Spleen (tissue), 11 donors: ENCODE measurements around the gene TPM4. TPM values are rescaled to one million over a fixed set of nuclear protein-coding genes. Genes with fewer than 3 reads are reported as not detected.
A peak's percentile ranks its signal among the peaks of the same experiment; 100 is the strongest.

ENCODE experiments used
- DNase-seq: peaks from one replicate; pipeline ENCODE4 v3.0.0-alpha.2; 2020
- H3K27ac ChIP-seq, 8 donors: fragments of 200-600 bp; sonication (generic) in 7 of 8; 1 replicate in 4 of 8; 2 replicates in 4 of 8; pipeline versions ENCODE4 v1.5.0 to v1.8.0; 2016 to 2021; ENCODE audit warnings: inconsistent platforms in 4 of 8, mild to moderate bottlenecking in 4 of 8, moderate library complexity in 1 of 8
- H3K27me3 ChIP-seq, 7 donors: fragments of 200-600 bp; sonication (generic) in 6 of 7; replicated peaks in 1 of 7; 1 replicate in 4 of 7; 2 replicates in 3 of 7; pipeline versions ENCODE4 v1.5.0 to v1.8.0; 2016 to 2021; ENCODE audit warnings: inconsistent platforms in 3 of 7, mild to moderate bottlenecking in 1 of 7
- H3K36me3 ChIP-seq, 6 donors: fragments of 200-600 bp; sonication (generic) in 5 of 6; 1 replicate in 4 of 6; 2 replicates in 2 of 6; pipeline versions ENCODE4 v1.5.0 to v1.8.0; 2016 to 2021; ENCODE audit warnings: inconsistent platforms in 2 of 6
- H3K4me1 ChIP-seq, 6 donors: fragments of 200-600 bp; sonication (generic) in 5 of 6; 1 replicate in 3 of 6; 2 replicates in 3 of 6; pipeline versions ENCODE4 v1.5.0 to v1.8.0; 2016 to 2021; ENCODE audit warnings: inconsistent platforms in 3 of 6
- H3K4me3 ChIP-seq, 8 donors: fragments of 200-600 bp; sonication (generic) in 7 of 8; 1 replicate in 4 of 8; 2 replicates in 4 of 8; pipeline versions ENCODE4 v1.5.0 to v1.8.0; 2016 to 2021; ENCODE audit warnings: inconsistent platforms in 4 of 8, mild to moderate bottlenecking in 4 of 8, moderate library complexity in 2 of 8
- H3K9me3 ChIP-seq, 8 donors: fragments of 200-600 bp; sonication (generic) in 7 of 8; 1 replicate in 4 of 8; 2 replicates in 4 of 8; pipeline versions ENCODE4 v1.5.0 to v1.8.0; 2016 to 2021; ENCODE audit warnings: inconsistent platforms in 4 of 8
- POLR2A ChIP-seq, 3 donors: fragments of 450-650 bp; IDR thresholded peaks; one replicate each; pipeline ENCODE4 v1.5.1; 2017; ENCODE audit warnings: antibody characterized with exemption in 3 of 3, mild to moderate bottlenecking in 1 of 3
- POLR2AphosphoS5 ChIP-seq, 3 donors: sonication (generic); formaldehyde crosslinking; IDR thresholded peaks; one replicate each; pipeline ENCODE4 v1.5.1; 2017; ENCODE audit warnings: antibody characterized with exemption in 3 of 3
- WGBS, 5 donors: extraction: QIAGEN DNeasy Blood & Tissue Kit in 3 of 5; methylation state at CpG; one replicate each; pipeline versions ENCODE4 v1.1.5 to v1.1.7; 2013 to 2018; 5-methylcytosine and 5-hydroxymethylcytosine counted together
- intact Hi-C: fragments of 100-400 bp; cut with DNase I; formaldehyde crosslinking; loops from one replicate; pipeline ENCODE4 v1.15.0; 2023; ENCODE audit warnings: low total_unique reads
- polyA plus RNA-seq, 3 donors: library from polyadenylated mRNA; stranded (reverse); fragments of 200-250 nt; gene quantifications; one replicate each; pipeline ENCODE4 v1.2.1, GENCODE V29; 2013
- total RNA-seq, 7 donors: library from RNA; depleted of rRNA in 3 of 7; stranded (reverse); fragments of >200 nt in 3 of 7; fragmentation: NEBNext Ultra II Directional in 4 of 7; extraction: Animal tissue kit (Norgen Biotek cat#: 25700) in 4 of 7; gene quantifications; one replicate each; pipeline versions ENCODE4 v1.1.0 to v1.2.1, GENCODE V29; 2016 to 2021
- TF ChIP-seq, protein P1 (sequence below), 11 experiments: fragments of 200-600 bp in 7 of 11; fragments of 450-650 bp in 4 of 11; sonication (generic) in 4 of 11; IDR thresholded peaks in 8 of 11; conservative IDR thresholded peaks in 3 of 11; 1 replicate in 7 of 11; 2 replicates in 4 of 11; pipeline versions ENCODE4 v1.4.0 to v1.8.0; 2016 to 2021; ENCODE audit warnings: antibody characterized with exemption in 11 of 11, inconsistent platforms in 4 of 11, mild to moderate bottlenecking in 1 of 11
- donor health status: healthy with polysubstance abuse.
- donor health status: DM: no; HTN: no; CAD: no; lungs with moderate emphysema.
- donor health status: DM: no; HTN: no; CAD: no.
- donor health status: Bipolar disorder and iron deficiency.
- donor health status: healthy.
- donor health status: DM: no; HTN: no; CAD: no.
- donor health status: DM: yes; HTN: yes; CAD: no.

TPM4 gene
- total and polyA plus RNA-seq, 10 donors = 181 to 760 (median 418) TPM

DNA sequence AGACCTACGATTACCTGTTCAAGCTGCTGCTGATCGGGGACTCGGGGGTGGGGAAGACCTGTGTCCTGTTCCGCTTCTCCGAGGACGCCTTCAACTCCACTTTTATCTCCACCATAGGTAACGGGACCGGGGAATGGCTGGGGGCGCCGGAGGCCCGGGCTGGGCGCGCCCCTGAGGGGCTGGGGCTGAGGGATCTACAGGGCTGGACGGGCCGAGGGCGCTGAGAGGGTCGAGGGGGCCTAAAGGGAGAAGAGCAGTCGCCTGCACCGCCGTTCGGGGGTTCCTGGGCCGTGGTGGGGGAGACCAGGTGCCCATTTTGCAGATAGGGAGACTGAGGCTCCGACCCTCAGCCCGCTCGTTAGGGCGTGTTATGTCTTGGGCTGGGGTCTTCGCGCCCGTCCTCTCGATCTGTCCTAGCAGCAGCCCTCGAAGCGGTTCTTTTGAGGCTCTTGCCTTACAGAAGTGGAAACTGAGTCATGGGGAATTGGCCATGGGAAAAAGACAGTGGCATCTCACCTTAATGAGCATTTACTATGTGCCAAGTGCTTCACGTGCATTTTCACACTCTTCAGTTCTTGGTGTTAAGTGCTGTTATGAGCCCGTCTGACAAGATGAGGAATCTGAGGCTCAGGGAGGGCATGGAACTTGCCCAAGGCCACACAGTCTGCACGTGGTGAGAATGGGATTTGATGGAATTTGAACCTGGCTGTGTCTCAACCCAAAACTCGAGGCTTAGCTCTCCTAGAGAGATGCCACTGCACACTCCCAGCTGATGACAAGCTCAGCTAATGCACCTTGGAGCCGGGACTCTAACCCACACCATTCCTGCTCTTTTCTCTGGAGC, 35.8 kb downstream of the TPM4 start:
- intact Hi-C loops = loop anchor here (5.0 to 10.0 kb wide), 2 partner anchors 45 to 73 kb away; partner anchors contain the start of gene FAM32A
- Histone ChIP-seq H3K27ac (peak overlapping the region; percentile 77 to 97 (median 93)), H3K27me3 (no peaks in the 10 kb centered on the region), H3K4me1 (peaks cover 40 to 63% (median 59%) of the 10 kb centered on the region in 6 donors), H3K4me3 (peak overlapping the region; percentile 71 to 92 (median 82)), H3K36me3 (peaks cover 0 to 43% (median 6%) of the 10 kb centered on the region in 6 donors), H3K9me3 (no peaks in the 10 kb centered on the region)
- no peak for TF ChIP-seq POLR2A (IDR thresholded peaks at IDR 0.05)
- TF ChIP-seq, protein P1, sequence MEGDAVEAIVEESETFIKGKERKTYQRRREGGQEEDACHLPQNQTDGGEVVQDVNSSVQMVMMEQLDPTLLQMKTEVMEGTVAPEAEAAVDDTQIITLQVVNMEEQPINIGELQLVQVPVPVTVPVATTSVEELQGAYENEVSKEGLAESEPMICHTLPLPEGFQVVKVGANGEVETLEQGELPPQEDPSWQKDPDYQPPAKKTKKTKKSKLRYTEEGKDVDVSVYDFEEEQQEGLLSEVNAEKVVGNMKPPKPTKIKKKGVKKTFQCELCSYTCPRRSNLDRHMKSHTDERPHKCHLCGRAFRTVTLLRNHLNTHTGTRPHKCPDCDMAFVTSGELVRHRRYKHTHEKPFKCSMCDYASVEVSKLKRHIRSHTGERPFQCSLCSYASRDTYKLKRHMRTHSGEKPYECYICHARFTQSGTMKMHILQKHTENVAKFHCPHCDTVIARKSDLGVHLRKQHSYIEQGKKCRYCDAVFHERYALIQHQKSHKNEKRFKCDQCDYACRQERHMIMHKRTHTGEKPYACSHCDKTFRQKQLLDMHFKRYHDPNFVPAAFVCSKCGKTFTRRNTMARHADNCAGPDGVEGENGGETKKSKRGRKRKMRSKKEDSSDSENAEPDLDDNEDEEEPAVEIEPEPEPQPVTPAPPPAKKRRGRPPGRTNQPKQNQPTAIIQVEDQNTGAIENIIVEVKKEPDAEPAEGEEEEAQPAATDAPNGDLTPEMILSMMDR (IDR thresholded peaks at IDR 0.05 in 8 of 11, conservative IDR thresholded peaks at IDR 0.05 in 3 of 11) = no peak
- no peak for TF ChIP-seq POLR2AphosphoS5 (IDR thresholded peaks at IDR 0.05)
- WGBS, 5 donors = 2 to 5% (median 3%) methylated on average over 20 to 37 of the region's 37 CpGs
- DNase-seq = no peak

DNA sequence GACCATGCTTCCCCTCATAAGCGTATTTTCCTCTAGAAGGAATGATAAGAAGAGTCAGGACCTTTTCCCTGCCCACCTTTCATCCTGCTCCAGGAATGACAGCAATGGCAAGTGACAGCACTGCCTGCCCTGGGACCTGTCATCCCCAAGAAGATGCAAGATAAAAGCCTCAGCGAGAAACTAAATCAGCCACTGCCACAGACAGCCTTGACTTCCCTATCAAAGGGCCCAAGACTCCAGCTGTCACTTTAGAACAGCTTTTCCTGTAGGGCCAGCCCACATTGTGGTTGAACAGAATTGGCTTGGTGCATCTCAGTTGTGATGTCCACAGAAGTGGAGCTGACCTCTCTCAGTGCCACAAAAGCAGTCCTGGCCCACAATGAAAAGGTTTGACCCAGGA, 36.5 kb downstream of the TPM4 start:
- H3K4me1 ChIP-seq = peaks cover 41 to 70% (median 65%) of the 10 kb centered on the region in 6 donors
- no peak for DNase-seq
- H3K27me3 ChIP-seq = no peaks in the 10 kb centered on the region
- peaks cover 0 to 50% (median 7%) of the 10 kb centered on the region in 6 donors for H3K36me3 ChIP-seq
- intact Hi-C loops = loop anchor here (5.0 to 10.0 kb wide), 2 partner anchors 45 to 72 kb away; partner anchors contain the start of gene FAM32A
- H3K4me3 ChIP-seq = peak overlapping the region; percentile 71 to 92 (median 82)
- H3K27ac ChIP-seq = peak overlapping the region in 6 of 8 donors; percentile 77 to 97 (median 94)
- no peaks in the 10 kb centered on the region for H3K9me3 ChIP-seq
- 17 to 46% (median 32%) methylated on average over 2 of the region's 2 CpGs for WGBS, 5 donors
- TF ChIP-seq POLR2A (IDR thresholded peaks at IDR 0.05) (no peak), POLR2AphosphoS5 (IDR thresholded peaks at IDR 0.05) (no peak)
- TF ChIP-seq, protein P1 (IDR thresholded peaks at IDR 0.05 in 8 of 11, conservative IDR thresholded peaks at IDR 0.05 in 3 of 11) = no peak

DNA sequence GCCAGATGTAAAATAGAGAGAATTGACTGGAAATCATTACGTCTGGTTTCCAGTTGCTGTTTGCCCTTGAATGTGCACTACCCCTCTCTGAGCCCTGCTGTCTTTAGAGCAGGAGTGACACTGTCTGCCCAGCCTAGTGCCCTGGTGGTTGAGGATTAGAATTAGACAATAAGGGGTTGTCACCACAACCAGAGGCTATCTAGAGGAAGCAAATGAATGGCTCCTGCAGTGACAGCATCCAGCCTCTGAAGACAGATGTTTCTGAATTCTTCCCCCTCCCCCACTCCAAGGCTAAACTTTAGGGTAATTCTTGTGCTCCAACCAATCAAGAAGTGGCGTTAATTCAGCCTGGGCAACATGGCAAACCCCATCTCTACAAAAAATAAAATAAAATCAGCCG, 37.4 kb downstream of the TPM4 start:
- 64 to 85% (median 76%) methylated on average over 3 of the region's 3 CpGs for WGBS, 5 donors
- peak overlapping the region in 3 of 8 donors; percentile 17 to 95 (median 33) for H3K27ac ChIP-seq
- intact Hi-C loops = loop anchor here (5.0 to 10.0 kb wide), 2 partner anchors 46 to 71 kb away; partner anchors contain the start of gene FAM32A
- no peaks in the 10 kb centered on the region for H3K27me3 ChIP-seq
- H3K4me1 ChIP-seq = peaks cover 41 to 79% (median 75%) of the 10 kb centered on the region in 6 donors
- H3K9me3 ChIP-seq = no peaks in the 10 kb centered on the region
- H3K36me3 ChIP-seq = peaks cover 0 to 59% (median 15%) of the 10 kb centered on the region in 6 donors
- peak overlapping the region in 2 of 8 donors; percentile 80 to 92 for H3K4me3 ChIP-seq
- TF ChIP-seq POLR2A (IDR thresholded peaks at IDR 0.05) (no peak), POLR2AphosphoS5 (IDR thresholded peaks at IDR 0.05) (no peak)
- TF ChIP-seq, protein P1 (IDR thresholded peaks at IDR 0.05 in 8 of 11, conservative IDR thresholded peaks at IDR 0.05 in 3 of 11) = no peak
- DNase-seq = no peak
